Spleen (tissue), 11 donors: ENCODE results near the gene SIVA1. TPM values are rescaled to one million over a fixed set of nuclear protein-coding genes. Genes with fewer than 3 reads are reported as not detected.

Source experiments
- DNase-seq: peaks from one replicate; pipeline ENCODE4 v3.0.0-alpha.2; 2020
- H3K27ac ChIP-seq, 8 donors: fragments of 200-600 bp; sonication (generic) in 7 of 8; 1 replicate in 4 of 8; 2 replicates in 4 of 8; pipeline versions ENCODE4 v1.5.0 to v1.8.0; 2016 to 2021; ENCODE audit warnings: inconsistent platforms in 4 of 8, mild to moderate bottlenecking in 4 of 8, moderate library complexity in 1 of 8
- H3K27me3 ChIP-seq, 7 donors: fragments of 200-600 bp; sonication (generic) in 6 of 7; replicated peaks in 1 of 7; 1 replicate in 4 of 7; 2 replicates in 3 of 7; pipeline versions ENCODE4 v1.5.0 to v1.8.0; 2016 to 2021; ENCODE audit warnings: inconsistent platforms in 3 of 7, mild to moderate bottlenecking in 1 of 7
- H3K36me3 ChIP-seq, 6 donors: fragments of 200-600 bp; sonication (generic) in 5 of 6; 1 replicate in 4 of 6; 2 replicates in 2 of 6; pipeline versions ENCODE4 v1.5.0 to v1.8.0; 2016 to 2021; ENCODE audit warnings: inconsistent platforms in 2 of 6
- H3K4me1 ChIP-seq, 6 donors: fragments of 200-600 bp; sonication (generic) in 5 of 6; 1 replicate in 3 of 6; 2 replicates in 3 of 6; pipeline versions ENCODE4 v1.5.0 to v1.8.0; 2016 to 2021; ENCODE audit warnings: inconsistent platforms in 3 of 6
- H3K4me3 ChIP-seq, 8 donors: fragments of 200-600 bp; sonication (generic) in 7 of 8; 1 replicate in 4 of 8; 2 replicates in 4 of 8; pipeline versions ENCODE4 v1.5.0 to v1.8.0; 2016 to 2021; ENCODE audit warnings: inconsistent platforms in 4 of 8, mild to moderate bottlenecking in 4 of 8, moderate library complexity in 2 of 8
- H3K9me3 ChIP-seq, 8 donors: fragments of 200-600 bp; sonication (generic) in 7 of 8; 1 replicate in 4 of 8; 2 replicates in 4 of 8; pipeline versions ENCODE4 v1.5.0 to v1.8.0; 2016 to 2021; ENCODE audit warnings: inconsistent platforms in 4 of 8
- POLR2A ChIP-seq, 3 donors: fragments of 450-650 bp; IDR thresholded peaks; one replicate each; pipeline ENCODE4 v1.5.1; 2017; ENCODE audit warnings: antibody characterized with exemption in 3 of 3, mild to moderate bottlenecking in 1 of 3
- POLR2AphosphoS5 ChIP-seq, 3 donors: sonication (generic); formaldehyde crosslinking; IDR thresholded peaks; one replicate each; pipeline ENCODE4 v1.5.1; 2017; ENCODE audit warnings: antibody characterized with exemption in 3 of 3
- WGBS, 5 donors: extraction: QIAGEN DNeasy Blood & Tissue Kit in 3 of 5; methylation state at CpG; one replicate each; pipeline versions ENCODE4 v1.1.5 to v1.1.7; 2013 to 2018; 5-methylcytosine and 5-hydroxymethylcytosine counted together
- intact Hi-C: fragments of 100-400 bp; cut with DNase I; formaldehyde crosslinking; loops from one replicate; pipeline ENCODE4 v1.15.0; 2023; ENCODE audit warnings: low total_unique reads
- polyA plus RNA-seq, 3 donors: library from polyadenylated mRNA; stranded (reverse); fragments of 200-250 nt; gene quantifications; one replicate each; pipeline ENCODE4 v1.2.1, GENCODE V29; 2013
- total RNA-seq, 7 donors: library from RNA; depleted of rRNA in 3 of 7; stranded (reverse); fragments of >200 nt in 3 of 7; fragmentation: NEBNext Ultra II Directional in 4 of 7; extraction: Animal tissue kit (Norgen Biotek cat#: 25700) in 4 of 7; gene quantifications; one replicate each; pipeline versions ENCODE4 v1.1.0 to v1.2.1, GENCODE V29; 2016 to 2021
- TF ChIP-seq, protein P1 (sequence below), 11 experiments: fragments of 200-600 bp in 7 of 11; fragments of 450-650 bp in 4 of 11; sonication (generic) in 4 of 11; IDR thresholded peaks in 8 of 11; conservative IDR thresholded peaks in 3 of 11; 1 replicate in 7 of 11; 2 replicates in 4 of 11; pipeline versions ENCODE4 v1.4.0 to v1.8.0; 2016 to 2021; ENCODE audit warnings: antibody characterized with exemption in 11 of 11, inconsistent platforms in 4 of 11, mild to moderate bottlenecking in 1 of 11
- donor health status: healthy with polysubstance abuse.
- donor health status: DM: no; HTN: no; CAD: no; lungs with moderate emphysema.
- donor health status: DM: no; HTN: no; CAD: no.
- donor health status: Bipolar disorder and iron deficiency.
- donor health status: healthy.
- donor health status: DM: no; HTN: no; CAD: no.
- donor health status: DM: yes; HTN: yes; CAD: no.

SIVA1 gene
- total and polyA plus RNA-seq, 10 donors = 56.7 to 226 (median 141) TPM

DNA sequence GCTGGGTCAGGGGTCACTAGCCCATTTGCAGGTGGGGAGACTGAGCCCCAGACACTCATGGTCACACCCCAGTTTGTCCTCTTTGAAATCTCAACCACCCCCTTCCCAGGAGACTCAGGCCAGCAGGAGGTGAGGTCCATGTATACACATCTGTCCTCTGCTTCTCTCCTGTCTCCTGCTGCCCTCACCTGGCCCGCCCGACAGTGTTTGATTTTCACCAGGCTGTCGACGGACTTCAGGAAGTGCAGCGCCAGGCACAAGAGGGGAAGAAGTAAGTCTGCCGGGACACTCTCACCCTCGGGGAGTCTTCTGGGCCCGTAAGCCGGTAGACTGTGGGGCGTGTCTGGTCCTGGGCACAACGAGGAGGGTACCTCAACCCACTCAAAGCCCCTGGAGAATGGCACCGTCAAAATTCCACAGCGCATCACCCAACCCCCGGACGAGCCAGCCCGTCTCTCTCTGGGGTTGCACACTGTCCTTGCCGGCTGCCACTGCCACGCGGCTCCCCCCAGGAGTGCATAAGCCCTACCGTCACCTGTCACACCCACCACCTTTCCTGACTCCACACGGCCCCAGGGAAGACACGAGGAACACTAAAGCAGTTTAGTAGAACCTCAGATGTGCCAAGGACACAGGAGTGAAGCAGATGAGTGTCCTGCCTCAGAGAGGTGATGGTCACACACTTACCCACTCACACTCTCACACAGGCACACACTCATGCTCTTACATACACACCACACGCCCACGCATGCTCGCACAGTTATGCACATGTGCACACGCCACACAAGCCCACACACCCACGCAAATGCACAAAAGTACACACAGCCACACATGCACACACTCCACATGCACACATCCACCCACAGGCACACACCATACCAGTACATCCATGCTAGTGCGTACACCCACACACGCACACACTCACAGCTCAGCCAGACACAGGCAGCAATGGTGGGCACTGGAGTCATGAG lies 13.1 kb upstream of the SIVA1 start:
- Histone ChIP-seq H3K27ac (no peak overlapping the region), H3K4me1 (peaks cover 10 to 66% (median 41%) of the 10 kb centered on the region in 6 donors), H3K4me3 (no peak overlapping the region), H3K36me3 (no peaks in the 10 kb centered on the region), H3K9me3 (no peaks in the 10 kb centered on the region), H3K27me3 (no peaks in the 10 kb centered on the region)
- intact Hi-C loops = no loop called here
- 80 to 89% (median 80%) methylated on average over 29 of the region's 29 CpGs for WGBS, 5 donors
- no peak for TF ChIP-seq POLR2AphosphoS5 (IDR thresholded peaks at IDR 0.05)
- TF ChIP-seq POLR2A (IDR thresholded peaks at IDR 0.05) = no peak
- TF ChIP-seq, protein P1, sequence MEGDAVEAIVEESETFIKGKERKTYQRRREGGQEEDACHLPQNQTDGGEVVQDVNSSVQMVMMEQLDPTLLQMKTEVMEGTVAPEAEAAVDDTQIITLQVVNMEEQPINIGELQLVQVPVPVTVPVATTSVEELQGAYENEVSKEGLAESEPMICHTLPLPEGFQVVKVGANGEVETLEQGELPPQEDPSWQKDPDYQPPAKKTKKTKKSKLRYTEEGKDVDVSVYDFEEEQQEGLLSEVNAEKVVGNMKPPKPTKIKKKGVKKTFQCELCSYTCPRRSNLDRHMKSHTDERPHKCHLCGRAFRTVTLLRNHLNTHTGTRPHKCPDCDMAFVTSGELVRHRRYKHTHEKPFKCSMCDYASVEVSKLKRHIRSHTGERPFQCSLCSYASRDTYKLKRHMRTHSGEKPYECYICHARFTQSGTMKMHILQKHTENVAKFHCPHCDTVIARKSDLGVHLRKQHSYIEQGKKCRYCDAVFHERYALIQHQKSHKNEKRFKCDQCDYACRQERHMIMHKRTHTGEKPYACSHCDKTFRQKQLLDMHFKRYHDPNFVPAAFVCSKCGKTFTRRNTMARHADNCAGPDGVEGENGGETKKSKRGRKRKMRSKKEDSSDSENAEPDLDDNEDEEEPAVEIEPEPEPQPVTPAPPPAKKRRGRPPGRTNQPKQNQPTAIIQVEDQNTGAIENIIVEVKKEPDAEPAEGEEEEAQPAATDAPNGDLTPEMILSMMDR (IDR thresholded peaks at IDR 0.05 in 8 of 11, conservative IDR thresholded peaks at IDR 0.05 in 3 of 11) = no peak
- DNase-seq = no peak

DNA sequence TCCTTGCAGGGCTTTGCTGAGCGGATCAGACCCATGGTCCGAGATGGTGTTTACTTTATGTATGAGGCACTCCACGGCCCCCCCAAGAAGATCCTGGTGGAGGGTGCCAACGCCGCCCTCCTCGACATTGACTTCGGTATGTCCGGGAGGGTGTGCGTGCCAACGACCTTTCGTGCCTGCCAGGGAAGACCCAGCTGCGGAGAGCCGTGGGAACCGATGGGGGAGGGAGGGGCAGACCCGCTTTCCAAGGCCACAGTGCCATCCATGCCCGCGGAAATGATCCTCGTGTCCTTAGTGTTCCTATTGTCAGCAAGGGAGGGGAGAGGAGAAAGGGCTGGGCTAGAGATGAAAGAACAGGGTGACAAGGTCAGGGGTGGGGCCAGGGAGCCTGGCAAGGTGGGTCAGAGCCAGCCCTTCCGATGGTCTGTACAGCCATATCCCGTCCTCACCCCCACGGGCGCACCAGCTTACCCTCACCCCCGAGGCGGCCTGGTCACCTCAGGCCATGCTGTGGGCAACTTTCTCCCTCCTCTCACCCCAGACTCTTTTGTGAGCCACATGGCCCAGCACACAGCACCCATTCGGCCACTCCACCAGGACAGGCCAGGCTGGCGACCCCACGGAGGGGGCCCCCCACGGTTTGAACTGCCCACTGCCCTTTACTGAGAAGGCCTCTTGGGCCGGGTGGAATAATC lies 11.7 kb upstream of the SIVA1 start:
- Histone ChIP-seq H3K27ac (peak overlapping the region in 4 of 8 donors; percentile 14 to 56 (median 48)), H3K9me3 (no peaks in the 10 kb centered on the region), H3K36me3 (no peaks in the 10 kb centered on the region), H3K4me1 (peaks cover 0 to 52% (median 27%) of the 10 kb centered on the region in 6 donors), H3K27me3 (no peaks in the 10 kb centered on the region), H3K4me3 (no peak overlapping the region)
- no peak for DNase-seq
- WGBS, 5 donors = 72 to 85% (median 77%) methylated on average over 18 to 29 of the region's 29 CpGs
- intact Hi-C loops = no loop called here
- peak; percentile 69 to 83 (median 77) for TF ChIP-seq POLR2AphosphoS5 (IDR thresholded peaks at IDR 0.05)
- TF ChIP-seq, protein P1 (IDR thresholded peaks at IDR 0.05 in 8 of 11, conservative IDR thresholded peaks at IDR 0.05 in 3 of 11) = no peak

DNA sequence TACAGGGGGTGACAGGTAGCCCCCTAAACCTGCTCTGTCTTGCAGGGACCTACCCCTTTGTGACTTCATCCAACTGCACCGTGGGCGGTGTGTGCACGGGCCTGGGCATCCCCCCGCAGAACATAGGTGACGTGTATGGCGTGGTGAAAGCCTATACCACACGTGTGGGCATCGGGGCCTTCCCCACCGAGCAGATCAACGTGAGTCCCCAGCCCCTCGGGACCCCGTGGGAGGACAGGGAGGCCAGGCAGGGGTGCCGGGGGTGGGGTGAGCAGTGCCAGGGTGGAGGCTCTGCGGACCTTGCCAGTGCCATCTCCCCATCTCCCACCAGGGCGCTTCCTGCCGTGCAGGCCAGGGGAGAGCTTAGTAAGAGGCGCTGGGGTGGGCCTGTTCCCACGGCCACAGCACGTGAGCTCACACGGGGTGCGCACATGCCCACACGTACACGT lies 11.1 kb upstream of the SIVA1 start:
- Histone ChIP-seq H3K4me1 (peaks cover 0 to 46% (median 21%) of the 10 kb centered on the region in 6 donors), H3K36me3 (no peaks in the 10 kb centered on the region), H3K27ac (peak overlapping the region in 4 of 8 donors; percentile 14 to 56 (median 48)), H3K27me3 (no peaks in the 10 kb centered on the region), H3K9me3 (no peaks in the 10 kb centered on the region), H3K4me3 (no peak overlapping the region)
- TF ChIP-seq POLR2AphosphoS5 (IDR thresholded peaks at IDR 0.05) (no peak), POLR2A (IDR thresholded peaks at IDR 0.05) (no peak)
- TF ChIP-seq, protein P1 (IDR thresholded peaks at IDR 0.05 in 8 of 11, conservative IDR thresholded peaks at IDR 0.05 in 3 of 11) = no peak
- 82 to 87% (median 86%) methylated on average over 3 to 23 of the region's 23 CpGs for WGBS, 5 donors
- DNase-seq = peak; percentile 72
- intact Hi-C loops = no loop called here
